ENCODE data around the gene TBC1D7. TPM values are rescaled to one million over a fixed set of nuclear protein-coding genes. Genes with fewer than 3 reads are reported as not detected.

The TBC1D7 gene
- total RNA-seq, 4 donors from 2014 or later = 6.9 to 10.7 (median 9.6) TPM

- WGBS, 2 donors = 0 to 50% methylated on average over 1 of the region's 1 CpG
- Histone ChIP-seq H3K27ac (no peak overlapping the region), H3K27me3 (no peaks in the 10 kb centered on the region), H3K4me3 (replicated peaks in 1 of 3) (no peak overlapping the region), H3K36me3 (no peaks in the 10 kb centered on the region), H3K9me3 (no peaks in the 10 kb centered on the region), H3K4me1 (no peaks in the 10 kb centered on the region)
- intact Hi-C loops (cut with DNase I) = no loop called here
- DNase-seq = no peak
- TF ChIP-seq CTCF (IDR thresholded peaks at IDR 0.05) (no peak), POLR2A (IDR thresholded peaks at IDR 0.05) (no peak)
Measured at GRCh38 chr6:13369591-13369990, 41.3 kb upstream of the TBC1D7 start.

- intact Hi-C loops (cut with DNase I) = no loop called here
- Histone ChIP-seq H3K4me1 (peaks cover 0 to 7% of the 10 kb centered on the region in 2 donors), H3K36me3 (no peaks in the 10 kb centered on the region), H3K27me3 (no peaks in the 10 kb centered on the region), H3K27ac (no peak overlapping the region), H3K9me3 (no peaks in the 10 kb centered on the region), H3K4me3 (replicated peaks in 1 of 3) (no peak overlapping the region)
- TF ChIP-seq POLR2A (IDR thresholded peaks at IDR 0.05) (no peak), CTCF (IDR thresholded peaks at IDR 0.05) (no peak)
- DNase-seq = no peak
Measured at GRCh38 chr6:13368731-13369115, 40.4 kb upstream of the TBC1D7 start.

GRCh38 chr6:13368079-13368730, 39.9 kb upstream of the TBC1D7 start:
- Histone ChIP-seq H3K27ac (no peak overlapping the region), H3K9me3 (no peaks in the 10 kb centered on the region), H3K36me3 (no peaks in the 10 kb centered on the region), H3K4me3 (replicated peaks in 1 of 3) (no peak overlapping the region), H3K4me1 (peaks cover 0 to 9% of the 10 kb centered on the region in 2 donors), H3K27me3 (no peaks in the 10 kb centered on the region)
- 72 to 77% methylated on average over 7 of the region's 7 CpGs for WGBS, 2 donors
- intact Hi-C loops (cut with DNase I) = no loop called here
- no peak for DNase-seq
- TF ChIP-seq CTCF (IDR thresholded peaks at IDR 0.05) (no peak), POLR2A (IDR thresholded peaks at IDR 0.05) (no peak)

GRCh38 chr6:13367396-13367795, 39.1 kb upstream of the TBC1D7 start:
- intact Hi-C loops (cut with DNase I) = no loop called here
- H3K27ac ChIP-seq = no peak overlapping the region
- WGBS, 2 donors = 40 to 50% methylated on average over 3 of the region's 3 CpGs
- peaks cover 0 to 13% of the 10 kb centered on the region in 2 donors for H3K4me1 ChIP-seq
- no peak for TF ChIP-seq POLR2A (IDR thresholded peaks at IDR 0.05)
- no peak for TF ChIP-seq CTCF (IDR thresholded peaks at IDR 0.05)
- no peak for DNase-seq
- no peaks in the 10 kb centered on the region for H3K27me3 ChIP-seq
- H3K9me3 ChIP-seq = no peaks in the 10 kb centered on the region
- H3K36me3 ChIP-seq = no peaks in the 10 kb centered on the region
- no peak overlapping the region for H3K4me3 ChIP-seq (replicated peaks in 1 of 3)

- H3K9me3 ChIP-seq = no peaks in the 10 kb centered on the region
- intact Hi-C loops (cut with DNase I) = no loop called here
- 96 to 99% methylated on average over 25 to 39 of the region's 39 CpGs for WGBS, 2 donors
Measured at GRCh38 chr6:13365320-13365719, 37.0 kb upstream of the TBC1D7 start.

More at GRCh38 chr6:13365320-13365719, 37.0 kb upstream of the TBC1D7 start:
- DNase-seq = no peak
- Histone ChIP-seq H3K27me3 (no peaks in the 10 kb centered on the region), H3K36me3 (no peaks in the 10 kb centered on the region), H3K27ac (no peak overlapping the region), H3K4me3 (replicated peaks in 1 of 3) (no peak overlapping the region), H3K4me1 (peaks cover 0 to 24% of the 10 kb centered on the region in 2 donors)
- TF ChIP-seq CTCF (IDR thresholded peaks at IDR 0.05) (no peak), POLR2A (IDR thresholded peaks at IDR 0.05) (no peak)

Measured in thyroid gland (tissue), 4 donors.